Fibroblast of mammary gland (primary cell): Measurements from ENCODE around the gene PPP1R14C.
"Not testable (repeated sequence)": the region's sequence is repeated elsewhere in the genome, so short reads cannot be mapped to it uniquely, and the experiment has no call there.

Experiments
- DNase-seq: peaks from one replicate; pipeline ENCODE4 v3.0.0-alpha.2; 2010; ENCODE audit warnings: low read depth
- H3K4me3 ChIP-seq: 2 replicates; pipeline ENCODE4 v1.5.1; 2011; ENCODE audit warnings: low read depth, mild to moderate bottlenecking, low read length, moderate library complexity; ENCODE audit not compliant: control insufficient read depth
- TF ChIP-seq, protein P1 (sequence below): conservative IDR thresholded peaks from 2 replicates; pipeline ENCODE4 v1.5.1; 2011; ENCODE audit warnings: low read depth, low read length, inconsistent platforms; ENCODE audit not compliant: control insufficient read depth, insufficient read depth

PPP1R14C gene

DNA sequence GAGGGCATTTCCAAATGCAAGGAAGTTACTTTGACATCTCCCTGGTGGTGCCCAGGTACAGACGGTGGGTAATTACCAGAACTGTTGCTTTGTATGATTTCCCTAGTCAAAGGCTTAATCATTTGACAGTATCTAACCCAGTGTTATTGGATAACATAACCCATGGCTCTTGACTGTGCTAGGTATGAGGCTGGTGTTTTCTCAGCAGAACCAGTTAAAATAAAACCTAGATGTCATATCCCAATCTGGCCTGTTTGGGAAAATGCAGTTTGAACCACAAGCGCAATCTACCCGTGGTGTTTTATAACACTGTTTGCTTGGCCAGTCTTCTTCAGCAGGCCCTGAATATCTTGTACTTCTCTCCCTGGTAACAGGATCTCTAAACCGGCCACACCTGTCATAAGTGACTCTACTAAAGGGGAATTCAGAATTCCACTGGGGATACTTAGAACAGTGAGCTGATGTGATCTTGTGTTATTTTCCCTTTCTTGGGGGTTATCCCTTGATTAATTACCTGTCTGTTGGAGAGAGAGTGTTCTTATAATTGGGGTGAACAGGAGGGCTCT is 32.8 kb downstream of the PPP1R14C start:
- TF ChIP-seq, protein P1, sequence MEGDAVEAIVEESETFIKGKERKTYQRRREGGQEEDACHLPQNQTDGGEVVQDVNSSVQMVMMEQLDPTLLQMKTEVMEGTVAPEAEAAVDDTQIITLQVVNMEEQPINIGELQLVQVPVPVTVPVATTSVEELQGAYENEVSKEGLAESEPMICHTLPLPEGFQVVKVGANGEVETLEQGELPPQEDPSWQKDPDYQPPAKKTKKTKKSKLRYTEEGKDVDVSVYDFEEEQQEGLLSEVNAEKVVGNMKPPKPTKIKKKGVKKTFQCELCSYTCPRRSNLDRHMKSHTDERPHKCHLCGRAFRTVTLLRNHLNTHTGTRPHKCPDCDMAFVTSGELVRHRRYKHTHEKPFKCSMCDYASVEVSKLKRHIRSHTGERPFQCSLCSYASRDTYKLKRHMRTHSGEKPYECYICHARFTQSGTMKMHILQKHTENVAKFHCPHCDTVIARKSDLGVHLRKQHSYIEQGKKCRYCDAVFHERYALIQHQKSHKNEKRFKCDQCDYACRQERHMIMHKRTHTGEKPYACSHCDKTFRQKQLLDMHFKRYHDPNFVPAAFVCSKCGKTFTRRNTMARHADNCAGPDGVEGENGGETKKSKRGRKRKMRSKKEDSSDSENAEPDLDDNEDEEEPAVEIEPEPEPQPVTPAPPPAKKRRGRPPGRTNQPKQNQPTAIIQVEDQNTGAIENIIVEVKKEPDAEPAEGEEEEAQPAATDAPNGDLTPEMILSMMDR, result no peak
- DNase-seq, result no peak
- no peak overlapping the region for H3K4me3 ChIP-seq

DNA sequence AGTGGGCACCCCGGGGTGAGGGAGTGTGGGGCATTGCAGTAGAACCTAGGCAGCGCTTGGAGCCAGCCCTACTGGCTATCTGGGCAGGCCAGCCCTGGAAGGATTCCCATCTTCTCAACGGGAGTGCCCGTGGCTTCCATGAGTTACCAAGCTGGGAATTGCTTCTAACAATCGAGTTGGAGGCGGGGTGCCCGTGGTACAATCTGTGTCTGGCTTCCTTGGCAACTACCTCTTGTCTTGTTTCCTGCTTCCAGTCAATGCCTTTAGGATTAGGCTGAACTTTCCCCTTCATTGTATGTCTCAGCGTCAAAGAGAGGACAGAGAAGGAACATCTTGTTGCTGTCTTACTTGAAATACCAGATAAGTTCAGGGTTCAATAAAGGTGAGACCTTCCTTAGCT is 33.3 kb downstream of the PPP1R14C start:
- no peak for DNase-seq
- TF ChIP-seq, protein P1, result no peak
- no peak overlapping the region for H3K4me3 ChIP-seq

- TF ChIP-seq, protein P1, result no peak
- H3K4me3 ChIP-seq, result no peak overlapping the region
- no peak for DNase-seq
These were observed 33.8 kb downstream of the PPP1R14C start for GRCh38 chr6:150176659-150177058.

GRCh38 chr6:150177259-150177951 is 34.6 kb downstream of the PPP1R14C start:
- TF ChIP-seq, protein P1, result no peak
- no peak for DNase-seq
- H3K4me3 ChIP-seq, result no peak overlapping the region

- no peak overlapping the region for H3K4me3 ChIP-seq
- TF ChIP-seq, protein P1, result no peak
- peak; percentile 17 for DNase-seq
These were observed 35.2 kb downstream of the PPP1R14C start for GRCh38 chr6:150177952-150178520.

DNA sequence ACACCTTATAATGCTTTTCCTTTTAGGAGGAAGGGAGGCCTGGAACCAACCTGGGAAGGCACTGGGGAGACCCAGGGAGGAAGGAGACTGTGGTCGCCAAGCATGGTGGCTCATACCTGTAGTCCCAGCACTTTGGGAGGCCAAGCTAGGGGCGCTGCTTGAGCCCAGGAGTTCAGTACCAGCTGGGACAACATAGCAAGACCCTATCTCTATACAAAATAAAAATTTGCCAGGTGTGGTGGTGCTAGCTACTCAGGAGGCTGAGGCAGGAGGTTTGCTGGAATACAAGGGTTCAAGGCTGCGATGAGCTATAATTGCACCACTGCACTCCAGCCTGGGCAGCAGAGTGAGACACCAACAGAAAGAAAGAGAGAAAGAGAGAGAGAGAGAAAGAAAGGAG is 36.2 kb downstream of the PPP1R14C start:
- H3K4me3 ChIP-seq, result no peak overlapping the region
- TF ChIP-seq, protein P1, result no peak
- DNase-seq, result no peak

DNA sequence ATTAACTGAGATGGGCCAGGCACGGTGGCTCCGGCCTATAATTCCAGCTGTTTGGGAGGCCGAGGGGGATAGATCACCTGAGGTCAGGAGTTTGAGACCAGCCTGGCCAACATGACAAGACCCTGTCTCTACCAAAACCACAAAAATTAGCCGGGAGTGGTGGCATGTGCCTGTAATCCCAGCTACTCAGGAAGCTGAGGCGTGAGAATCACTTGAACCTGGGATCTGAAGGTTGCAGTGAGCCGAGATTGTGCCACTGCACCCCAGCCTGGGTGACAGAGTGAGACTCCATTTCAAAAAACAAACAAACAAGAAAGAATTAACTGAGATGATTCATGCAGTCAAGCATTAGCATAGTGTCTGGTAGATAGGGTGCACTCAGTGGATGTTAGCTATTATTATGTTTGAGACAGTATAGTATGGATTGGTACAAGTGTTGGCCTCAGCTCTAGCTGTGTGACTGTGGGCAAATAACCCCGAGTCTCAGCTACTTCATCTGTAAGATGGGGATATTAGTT is 37.1 kb downstream of the PPP1R14C start:
- not testable (repeated sequence) for DNase-seq, H3K4me3 ChIP-seq
